GM19372 (cell line): ENCODE results near the gene OR5B2.
A peak's percentile ranks its signal among the peaks of the same experiment; 100 is the strongest.
"Not testable (repeated sequence)": the region's sequence is repeated elsewhere in the genome, so short reads cannot be mapped to it uniquely, and the experiment has no call there.

Experiments
- ATAC-seq: cut with Tn5 transposase; IDR thresholded peaks from one replicate; pipeline ENCODE4 v1.9.1; 2021; ENCODE audit warnings: mild to moderate bottlenecking, low read depth, moderate library complexity; ENCODE audit not compliant: unreplicated experiment

OR5B2 gene

DNA sequence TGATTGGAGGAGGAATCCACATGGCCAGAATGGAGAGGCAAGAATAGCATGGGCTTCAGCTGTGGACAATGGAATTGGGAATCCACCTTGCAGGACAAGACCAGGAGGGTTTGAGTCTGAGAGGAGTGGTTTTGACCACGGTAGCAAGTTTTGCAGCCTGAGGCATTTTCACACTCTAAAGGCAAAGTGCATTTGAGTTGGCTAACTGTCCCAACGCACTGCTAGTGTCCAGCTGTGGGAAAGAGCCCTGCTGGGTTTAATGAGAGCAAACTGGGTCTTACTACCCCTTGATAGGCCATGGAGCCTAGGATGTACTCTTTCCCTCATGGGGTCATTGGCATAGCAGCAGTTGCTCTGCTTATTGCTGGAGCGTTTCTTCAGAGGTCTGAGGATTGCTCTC lies at the start of gene OR5B2:
Gene OR5B2, minus strand, starts transcription at position 101 of the 400 bp plus-strand sequence. CDS start 4,860 bp downstream, outside the sequence.
- no peak for ATAC-seq

DNA sequence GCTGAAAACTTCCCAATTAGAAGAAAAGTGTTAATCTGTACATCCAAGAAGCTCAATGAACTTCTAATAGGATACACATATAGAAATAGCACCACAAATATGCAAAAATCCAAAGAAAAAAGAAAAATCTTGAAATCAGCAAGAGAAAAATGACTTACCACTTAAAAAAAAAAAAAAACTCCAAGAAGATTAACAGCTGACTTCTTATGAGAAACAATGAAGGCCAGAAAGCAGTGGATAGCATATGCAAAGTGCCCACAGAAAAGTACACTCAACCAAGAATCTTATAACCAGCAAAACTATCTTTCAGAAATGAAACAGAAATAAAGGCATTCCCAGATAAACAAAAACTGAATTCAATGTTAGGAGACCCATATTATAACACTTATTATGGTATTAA lies 44.0 kb upstream of the OR5B2 start:
- no peak for ATAC-seq

DNA sequence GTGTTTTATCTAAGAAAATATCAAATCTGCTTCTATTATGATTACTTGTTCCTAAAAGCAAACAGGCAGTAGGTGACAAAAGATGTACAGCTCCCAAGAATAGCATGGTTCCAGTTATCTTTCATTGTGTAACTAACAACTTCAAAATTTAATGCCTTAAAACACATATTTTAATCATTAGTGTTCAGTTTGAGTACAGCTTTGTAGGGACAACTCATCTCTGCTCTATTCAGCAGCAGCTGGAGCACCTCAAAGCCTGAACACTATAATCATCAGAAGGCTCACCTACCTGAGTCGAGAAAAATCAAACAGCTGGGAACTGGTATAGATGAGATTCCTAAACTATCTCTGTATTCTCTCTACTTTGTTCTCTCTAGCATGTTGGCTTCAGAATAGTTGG lies 38.4 kb upstream of the OR5B2 start:
- ATAC-seq: no peak

DNA sequence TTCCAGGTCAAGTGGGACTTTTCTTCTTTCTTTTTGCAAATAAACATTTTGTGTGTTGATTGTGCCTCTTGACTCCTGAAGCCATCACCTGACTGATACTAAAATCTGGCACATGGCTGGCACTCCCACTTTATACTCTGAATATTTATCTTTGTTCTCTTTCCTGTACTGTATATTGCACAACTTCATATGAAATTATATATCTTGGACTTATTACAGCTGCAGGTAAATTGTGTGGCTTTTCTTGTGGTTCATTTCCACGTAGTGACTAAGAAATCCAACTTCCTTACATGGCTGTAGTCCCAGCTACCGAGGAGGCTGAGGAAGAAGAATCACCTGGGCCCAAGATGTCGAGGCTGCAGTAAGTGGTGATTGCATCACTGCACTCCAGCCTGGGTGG lies 37.8 kb upstream of the OR5B2 start:
- ATAC-seq: no peak

DNA sequence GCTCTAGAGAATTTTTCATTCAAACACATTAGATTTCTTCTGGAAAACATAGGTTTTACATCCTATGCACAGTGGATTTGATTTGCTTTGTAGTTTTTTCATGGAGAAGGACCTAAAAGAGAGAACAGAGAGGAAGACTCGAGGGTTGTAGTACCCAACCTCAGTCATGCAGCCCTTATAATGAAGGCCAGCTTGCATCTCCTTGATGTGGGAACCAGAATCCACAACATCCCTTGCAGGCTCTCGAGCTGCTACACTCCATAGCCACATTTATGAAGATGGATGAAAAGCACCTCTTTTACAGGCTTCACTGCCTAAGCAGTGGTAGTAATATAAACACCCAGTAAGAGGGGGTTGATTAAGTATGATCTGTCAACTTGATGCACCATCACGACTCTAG lies 23.7 kb upstream of the OR5B2 start:
- no peak for ATAC-seq

DNA sequence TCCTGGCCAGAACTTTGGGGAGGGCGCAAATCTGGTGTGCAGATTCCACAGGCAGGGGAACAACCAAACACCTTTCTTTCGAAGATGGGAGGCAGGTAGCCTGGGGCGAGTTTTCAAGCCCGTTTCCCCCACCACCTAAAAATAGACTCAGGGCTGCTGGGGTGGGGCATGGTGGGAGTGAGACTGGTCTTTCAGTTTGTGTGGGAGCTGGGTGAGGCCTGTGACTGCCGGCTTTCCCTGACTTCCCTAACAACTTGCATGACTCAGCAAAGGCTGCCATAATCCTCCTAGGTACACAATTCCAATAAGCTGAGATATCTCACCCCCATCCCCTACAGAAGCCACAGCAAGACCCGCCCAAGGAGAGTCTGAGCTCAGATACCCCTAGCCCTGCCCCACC lies 18.4 kb upstream of the OR5B2 start:
- no peak for ATAC-seq

DNA sequence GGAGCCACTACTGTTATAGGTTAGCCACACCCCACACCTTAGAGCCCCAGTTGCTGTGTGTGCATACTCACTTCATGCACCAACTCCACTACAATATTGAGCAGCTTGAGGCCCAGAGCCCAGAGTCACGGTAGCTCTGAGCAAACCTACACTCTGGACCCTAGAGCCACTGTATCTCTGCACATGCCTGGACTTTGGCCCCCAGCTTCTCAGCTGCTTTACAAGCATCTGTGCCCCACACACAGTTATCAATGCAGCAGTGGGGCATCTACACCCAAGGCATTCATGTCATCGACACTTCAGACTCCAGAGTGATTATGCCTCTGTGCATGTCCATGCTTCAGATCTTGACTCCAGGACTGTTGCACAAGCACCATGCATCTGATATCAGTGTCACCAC lies 16.4 kb upstream of the OR5B2 start:
- no peak for ATAC-seq

DNA sequence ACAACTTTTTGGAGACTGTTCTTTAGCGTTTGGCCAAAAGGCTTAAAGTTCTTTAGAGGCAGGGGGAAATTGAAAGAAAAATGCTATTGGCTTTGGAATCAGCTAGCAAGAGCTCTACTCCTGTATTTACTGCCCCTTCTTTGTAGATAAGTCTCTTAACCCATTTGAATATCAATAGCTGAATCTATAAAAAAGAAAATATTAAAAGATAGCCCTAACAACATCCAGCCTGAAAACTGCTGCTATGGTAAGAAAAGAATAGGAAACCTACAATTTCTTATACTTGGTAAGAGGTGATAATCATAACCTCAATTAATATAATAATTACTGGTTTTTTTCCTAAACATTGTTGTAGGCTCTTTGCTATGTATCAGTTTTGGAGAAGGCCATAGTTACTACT lies 14.2 kb upstream of the OR5B2 start, which contains the start of gene OR5B12:
Gene OR5B12, minus strand, starts transcription at position 101 of the 400 bp plus-strand sequence. CDS start 2,085 bp downstream, outside the sequence.
- no peak for ATAC-seq

DNA sequence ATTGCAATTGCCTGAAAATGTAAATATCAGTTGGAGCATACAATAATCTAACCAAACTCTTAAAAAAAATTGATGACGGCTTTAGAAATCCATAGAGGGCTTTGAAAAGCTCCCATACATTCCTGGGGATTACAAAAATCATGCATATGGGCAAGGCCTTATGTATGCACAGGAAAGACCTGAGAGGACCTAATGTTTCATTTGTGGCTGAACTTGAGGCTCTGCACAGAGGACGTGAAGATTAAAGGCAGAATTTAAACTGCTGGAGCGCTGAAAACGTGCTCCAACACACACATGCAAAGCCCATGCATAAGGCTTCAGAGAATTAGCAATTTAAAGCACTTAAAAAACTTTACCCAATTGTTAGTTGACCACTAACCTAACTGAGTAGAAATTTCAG lies 10.6 kb upstream of the OR5B2 start:
- no peak for ATAC-seq

DNA sequence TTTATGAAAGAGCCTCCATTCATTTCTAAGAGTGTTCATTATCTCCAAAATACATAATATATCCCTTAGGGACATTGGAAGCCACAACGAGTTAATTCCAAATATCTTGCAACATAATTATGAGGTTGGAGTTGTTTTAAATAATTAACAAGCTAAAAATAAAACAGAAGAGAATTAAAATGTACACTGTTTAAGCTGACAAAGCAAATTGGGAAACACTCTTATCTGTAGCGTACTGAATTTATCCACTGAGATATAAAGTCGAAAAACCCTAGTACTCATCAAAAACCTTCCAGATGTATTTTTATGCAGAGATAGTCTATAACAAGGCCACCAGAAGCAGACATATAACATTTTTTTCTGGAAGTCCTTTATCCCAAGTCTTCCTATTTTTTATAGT lies 6.3 kb upstream of the OR5B2 start:
- ATAC-seq: no peak

DNA sequence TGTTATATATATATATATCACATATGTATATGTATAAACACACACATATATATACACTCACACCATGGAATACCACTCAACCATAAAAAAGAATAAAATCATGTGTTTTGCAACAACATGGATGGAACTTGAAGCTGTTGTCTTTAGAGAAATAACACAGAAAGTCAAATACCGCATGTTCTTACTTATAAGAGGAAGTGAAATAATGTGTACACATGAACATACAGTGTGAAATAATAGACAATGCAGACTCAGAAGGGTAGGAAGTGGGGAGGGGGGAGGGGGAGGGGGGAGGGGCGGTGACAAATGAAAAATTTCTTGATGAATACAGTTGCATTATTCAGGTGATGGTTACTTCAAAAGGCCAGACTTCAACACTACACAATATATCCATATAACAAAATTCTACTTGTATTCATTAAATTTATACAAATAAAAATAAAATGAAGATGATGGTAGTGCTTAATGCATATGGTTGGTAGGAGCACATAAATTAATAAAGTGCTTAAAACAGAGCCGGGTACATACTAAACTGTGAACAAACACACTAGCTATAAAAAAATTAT lies 5.8 kb upstream of the OR5B2 start:
- peak; percentile 61 for ATAC-seq

DNA sequence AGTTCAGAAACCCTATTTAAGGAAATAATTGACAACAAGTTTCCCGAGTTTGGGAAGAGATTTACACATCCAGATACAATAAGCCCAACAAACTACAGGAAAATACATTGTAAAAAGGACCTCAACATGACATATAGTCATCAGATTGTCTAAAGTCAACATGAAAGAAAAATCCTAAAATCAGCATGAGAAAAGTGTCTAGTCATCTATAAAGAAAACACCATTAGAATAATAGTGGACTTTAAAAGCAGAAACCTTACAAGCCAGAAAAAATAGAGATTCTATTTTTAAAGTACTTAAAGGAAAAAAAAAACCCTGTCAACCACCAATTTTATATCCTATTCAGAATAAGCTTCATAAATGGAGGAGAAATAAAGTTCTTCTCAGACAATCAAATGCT lies 1.4 kb upstream of the OR5B2 start:
- ATAC-seq: no peak

DNA sequence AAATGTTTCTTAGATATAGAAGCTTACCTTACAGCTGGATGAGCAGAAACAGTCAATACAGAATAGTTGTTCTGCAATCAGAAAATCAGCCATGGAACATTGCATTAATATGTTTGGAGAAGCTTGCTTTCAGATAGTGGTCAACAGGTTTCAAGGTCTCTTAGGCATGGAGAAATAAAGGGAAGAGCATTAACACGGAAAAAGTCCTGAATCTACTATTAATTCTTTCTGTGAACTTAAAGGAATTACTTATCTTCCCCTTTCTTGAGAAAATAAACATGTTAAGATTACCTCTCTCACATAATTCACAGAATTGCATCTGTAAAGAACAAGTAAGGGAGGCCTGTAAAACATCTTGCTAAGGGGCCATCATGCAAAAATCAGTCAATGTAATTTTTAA lies 21.1 kb downstream of the OR5B2 start, which contains the start of gene OR5B3:
Gene OR5B3, minus strand, starts transcription at position 101 of the 400 bp plus-strand sequence. CDS start 3,465 bp downstream, outside the sequence.
- no peak for ATAC-seq

DNA sequence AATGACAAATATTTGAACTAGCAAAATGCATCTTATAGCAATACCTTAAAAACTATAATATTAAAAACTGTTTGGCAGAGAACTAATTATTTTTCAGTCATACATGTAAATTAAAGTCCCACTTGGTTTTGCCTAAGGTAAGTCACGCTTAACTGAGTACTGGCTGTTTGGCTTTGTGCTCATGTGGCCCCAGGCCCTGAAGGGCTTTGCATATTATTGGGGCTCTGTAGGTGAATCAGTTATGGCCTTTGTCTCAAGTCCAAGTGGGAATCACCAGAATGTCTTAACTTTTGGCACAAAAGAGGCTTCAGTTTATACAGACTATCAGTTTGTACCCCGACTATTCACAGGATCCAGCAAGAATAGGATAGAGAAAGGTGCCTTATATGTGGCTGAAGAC lies 28.3 kb downstream of the OR5B2 start:
- not testable (repeated sequence) for ATAC-seq

DNA sequence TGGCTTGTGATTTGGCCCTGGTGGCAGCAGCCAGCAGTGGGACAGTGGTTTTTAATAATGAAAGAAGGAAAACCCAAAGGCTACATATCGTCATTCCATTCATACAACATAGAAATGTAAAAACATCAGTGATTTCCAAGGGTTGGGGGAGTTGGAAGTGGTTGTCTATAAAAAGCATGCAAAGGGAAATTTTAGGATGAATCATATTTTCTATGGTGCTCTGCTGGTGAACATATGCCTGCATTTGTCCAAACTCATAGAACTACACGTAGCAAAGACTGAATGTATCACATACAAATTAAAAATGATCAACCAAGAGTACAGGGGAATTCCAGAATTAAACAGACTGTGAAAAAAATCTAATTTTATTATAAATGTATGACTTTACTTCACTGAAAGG lies 32.3 kb downstream of the OR5B2 start:
- no peak for ATAC-seq

DNA sequence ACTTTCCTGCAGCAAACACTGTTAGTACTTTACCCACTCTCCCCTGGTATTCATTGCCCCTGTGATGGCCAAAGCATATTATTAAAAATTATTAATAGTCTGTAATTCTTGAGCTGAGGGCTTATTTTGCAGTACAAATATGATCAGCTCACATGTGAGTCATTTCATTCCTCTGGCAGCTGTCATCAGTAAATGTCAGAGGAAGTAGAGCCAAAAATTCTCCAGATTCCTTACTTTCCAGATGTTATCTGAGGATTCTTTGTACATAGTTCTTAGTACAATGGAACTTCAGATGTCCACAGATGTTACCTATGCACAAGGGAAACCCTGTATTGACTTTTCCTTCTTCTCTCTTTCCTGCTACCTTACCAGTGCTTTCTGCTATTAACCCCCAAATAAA lies 33.7 kb downstream of the OR5B2 start:
- no peak for ATAC-seq

DNA sequence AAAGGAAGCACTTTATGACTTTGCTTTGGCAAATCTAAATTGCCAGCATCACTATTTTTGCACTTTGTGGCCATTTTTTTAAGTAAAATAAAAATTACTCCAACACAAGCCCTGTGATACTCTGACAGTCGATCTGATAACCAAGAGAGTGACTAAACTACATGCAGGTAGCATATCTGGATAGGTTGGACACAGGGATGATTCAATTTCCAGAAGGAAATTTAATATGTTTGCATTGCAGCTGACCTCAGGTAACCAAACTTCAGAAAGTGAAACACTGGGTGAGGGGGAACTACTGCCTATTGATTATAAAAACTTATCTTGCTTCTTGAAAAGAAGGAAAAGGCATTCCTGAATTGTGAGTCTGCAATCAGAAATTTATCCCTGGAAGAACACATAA lies 35.2 kb downstream of the OR5B2 start:
- no peak for ATAC-seq

DNA sequence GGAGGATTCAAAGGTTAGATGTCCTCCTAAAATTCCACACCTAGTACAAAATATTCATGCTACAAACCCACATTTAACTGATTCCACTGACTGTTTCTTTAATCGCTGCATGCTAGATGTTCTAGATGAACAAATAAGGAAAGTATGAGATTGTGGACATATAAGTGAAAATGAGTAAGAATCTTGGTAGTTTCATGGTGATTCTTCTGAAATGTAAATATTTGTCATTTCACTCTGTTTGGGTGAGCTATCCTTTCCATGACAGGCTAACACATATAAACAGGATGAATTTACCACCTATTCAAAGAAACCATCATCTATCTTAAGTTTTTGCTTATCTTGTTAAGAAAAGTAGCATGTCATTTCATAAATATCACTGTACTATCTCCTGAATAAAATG lies 36.0 kb downstream of the OR5B2 start:
- ATAC-seq: no peak

DNA sequence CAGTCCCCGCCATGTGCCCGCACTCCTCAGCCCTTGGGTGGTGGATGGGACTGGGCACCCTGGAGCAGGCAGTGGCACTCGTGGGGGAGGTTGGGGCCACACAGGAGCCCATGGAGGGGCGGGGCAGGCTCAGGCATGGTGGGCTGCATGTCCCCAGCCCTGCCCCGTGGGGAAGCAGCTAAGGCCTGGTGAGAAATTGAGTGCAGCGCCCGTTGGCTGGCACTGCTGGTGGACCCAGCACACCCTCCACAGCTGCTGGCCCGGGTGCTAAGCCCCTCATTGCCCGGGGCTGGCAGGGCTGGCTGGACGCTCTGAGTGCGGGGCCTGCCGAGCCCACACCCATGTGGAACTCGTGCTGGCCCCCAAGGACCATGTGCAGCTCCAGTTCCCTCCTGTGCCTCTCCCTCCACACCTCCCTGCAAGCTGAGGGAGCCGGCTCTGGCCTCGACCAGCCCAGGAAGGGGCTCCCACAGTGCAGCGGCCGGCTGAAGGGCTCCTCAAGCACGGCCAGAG lies 37.3 kb downstream of the OR5B2 start:
- no peak for ATAC-seq
